Anterior cingulate cortex (tissue), 58 donors: ENCODE data around the gene COG5.

Experiments
- DNase-seq, 58 donors: peaks; one replicate each; lab custom pipeline; 2025; lab: John Stamatoyannopoulos, UW

Gene COG5

DNA sequence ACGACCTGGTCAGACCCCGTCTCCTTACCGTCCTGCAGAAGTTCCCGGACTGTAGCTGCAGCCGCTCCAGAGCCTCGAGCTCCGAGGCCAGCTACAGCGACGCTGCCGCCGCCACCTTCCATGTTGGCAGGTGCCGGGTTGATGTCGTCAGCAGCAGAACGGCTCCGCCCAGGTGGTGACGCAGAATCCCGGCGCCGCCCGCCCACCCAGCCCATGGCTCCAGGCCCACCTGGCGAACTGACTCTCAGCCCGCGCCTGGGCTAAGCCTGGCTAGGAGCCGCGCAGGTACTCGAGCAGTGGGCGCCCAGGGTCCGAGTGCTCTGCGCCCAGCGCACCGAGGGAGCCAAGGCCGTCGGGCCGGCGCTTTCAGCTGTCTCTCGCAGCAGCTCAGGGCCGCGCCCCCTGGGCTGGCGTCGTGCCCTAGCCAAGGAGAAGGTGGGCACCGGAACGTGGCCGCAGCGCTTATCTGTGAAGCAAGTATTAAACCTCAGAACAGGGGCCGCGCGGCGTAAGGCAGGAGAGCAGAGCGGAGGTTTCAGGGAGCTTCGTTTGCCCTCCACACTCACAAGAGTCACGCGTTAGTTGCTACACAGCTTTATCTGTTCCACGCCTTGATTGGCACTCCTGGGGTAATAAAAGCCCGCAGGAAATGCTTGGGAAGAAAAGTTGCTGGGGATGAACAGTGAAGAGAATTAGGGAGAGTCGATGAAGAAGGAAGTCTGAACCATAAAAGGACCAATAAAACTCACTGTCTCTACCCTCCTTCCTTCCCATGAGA is at the start of gene COG5, which contains the start of gene DUS4L:
COG5 (minus strand) TSS at position 146 of the 778 bp plus-strand sequence; CDS start at position 122, 24 bp downstream.
DUS4L (plus strand) TSS at position 197 of the 778 bp plus-strand sequence. CDS start 3,100 bp downstream, outside the sequence.
- DNase-seq: peak in 57 of 58 donors; percentile 19 to 89 (median 77)

DNA sequence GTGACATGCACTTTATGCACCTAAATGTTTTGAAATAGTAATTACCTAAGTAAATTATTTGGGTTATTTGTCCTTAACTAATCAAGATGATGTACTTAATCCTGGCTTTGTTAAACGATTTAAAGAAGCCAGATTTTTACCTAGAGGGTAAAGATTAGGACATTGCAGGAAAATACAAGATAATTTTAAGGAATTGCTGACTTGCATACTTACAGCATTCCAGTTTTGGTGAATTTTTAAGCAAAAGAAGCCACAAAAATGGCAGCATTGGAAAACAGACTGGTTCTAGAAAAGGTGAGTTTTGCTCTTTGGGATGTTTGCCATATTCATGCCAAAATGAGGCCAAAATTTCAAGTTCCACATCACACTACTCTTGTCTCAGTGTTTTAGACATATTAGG is 49.7 kb upstream of the COG5 start:
- no peak for DNase-seq

DNA sequence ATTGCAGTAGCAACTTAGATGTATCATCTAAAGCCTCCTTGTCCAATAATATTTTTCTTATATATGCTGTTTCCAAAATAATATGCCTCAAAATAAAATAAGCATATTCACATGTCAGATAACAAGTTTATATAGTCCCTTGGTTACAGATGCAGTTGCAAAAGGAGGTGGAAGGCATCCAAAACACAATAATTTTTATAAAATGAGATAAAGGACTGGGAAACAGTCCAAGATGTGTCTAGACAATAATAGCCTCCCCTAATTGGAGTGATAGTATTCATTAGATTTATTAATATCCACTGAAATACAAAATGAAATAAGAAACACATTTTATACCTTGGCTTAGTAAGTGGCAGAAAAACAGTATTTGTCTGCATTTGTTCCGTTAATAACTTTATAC is 46.6 kb upstream of the COG5 start:
- no peak for DNase-seq

DNA sequence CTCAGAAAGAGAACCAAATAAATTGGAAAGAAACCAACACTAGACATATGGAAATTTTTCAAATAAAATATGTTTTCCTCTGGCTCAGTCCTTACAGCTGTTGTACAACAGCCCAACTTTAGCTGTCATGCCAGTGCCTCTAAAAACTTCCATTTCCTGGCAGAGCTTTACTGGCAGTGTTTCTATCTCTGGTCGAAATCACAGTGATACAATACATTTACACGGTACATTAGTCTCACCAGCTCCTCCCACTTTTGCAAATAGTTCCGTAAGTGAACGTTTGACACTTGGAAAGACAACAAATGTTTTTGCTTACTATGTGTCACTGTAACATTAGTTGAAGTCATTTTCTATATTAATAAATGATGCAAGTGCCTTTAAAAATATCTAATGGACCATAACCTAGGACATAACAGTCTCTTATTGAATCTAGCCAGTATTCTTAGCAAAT is 46.1 kb upstream of the COG5 start:
- DNase-seq: peak in 1 of 58 donors; percentile 15

DNA sequence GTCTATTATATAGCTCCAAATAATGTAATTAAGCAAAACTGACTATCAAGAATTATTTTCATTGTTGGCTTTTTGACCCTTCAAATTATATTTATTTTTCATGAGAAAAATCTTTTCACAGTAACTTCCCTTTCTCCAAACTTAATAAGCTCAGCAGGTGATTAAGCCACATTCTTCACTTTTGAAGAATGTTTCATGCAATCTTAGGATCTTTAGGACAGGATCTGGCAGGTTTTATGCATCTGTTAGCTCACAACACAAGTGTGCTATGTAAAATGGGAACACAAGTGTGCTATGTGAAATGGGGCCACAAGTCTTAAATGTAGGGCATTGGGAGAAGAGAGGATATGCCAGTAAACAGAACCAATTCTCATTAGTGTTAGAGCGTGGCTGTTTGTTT is 42.6 kb upstream of the COG5 start:
- no peak for DNase-seq

DNA sequence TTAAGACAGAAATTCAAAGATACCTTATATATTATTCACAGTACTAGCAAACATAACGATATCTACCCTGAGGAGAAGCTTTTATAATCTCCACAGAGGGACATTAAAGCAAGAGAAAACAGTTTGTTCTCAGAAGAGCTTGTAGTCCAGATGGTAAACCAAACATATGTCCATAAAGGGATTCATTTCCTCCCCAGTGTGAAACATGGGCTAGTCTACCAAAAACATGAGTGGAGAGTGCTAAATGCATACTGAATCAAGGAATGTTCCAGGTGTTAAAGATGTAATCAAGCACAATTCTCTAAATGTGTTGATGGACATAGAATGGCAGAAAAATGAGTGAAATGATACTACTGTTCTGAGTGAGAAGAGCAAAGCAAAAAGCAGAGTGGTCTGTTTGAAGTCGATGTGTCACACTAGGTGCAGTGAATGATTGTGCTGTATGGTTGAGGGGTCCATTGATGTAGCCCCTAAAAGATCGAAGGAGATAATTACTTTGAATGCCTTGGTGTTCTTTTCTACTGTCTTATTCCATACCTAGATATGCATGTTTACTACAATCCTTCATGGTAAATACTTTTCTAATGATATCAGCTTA is 41.6 kb upstream of the COG5 start:
- DNase-seq: peak in 1 of 58 donors; percentile 33

DNA sequence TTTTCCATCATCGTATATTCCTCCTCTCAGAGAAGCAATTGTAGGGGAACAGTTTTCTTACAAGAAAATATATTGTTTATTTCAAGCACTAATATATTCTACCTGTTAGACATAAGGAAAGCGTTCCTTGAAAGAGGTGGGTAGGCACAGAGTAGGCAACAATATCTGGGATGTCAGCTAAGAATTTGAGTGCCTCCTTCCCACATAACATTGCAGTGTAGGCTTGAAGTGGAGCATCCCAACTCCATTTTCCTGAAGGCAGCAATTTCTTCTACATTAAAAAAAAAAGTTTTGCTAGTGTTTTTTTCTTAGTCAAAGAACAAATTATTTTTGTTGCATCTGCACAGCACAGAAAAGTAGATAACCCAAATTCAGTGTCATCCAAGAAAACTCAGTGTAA is 37.1 kb upstream of the COG5 start:
- DNase-seq: no peak

DNA sequence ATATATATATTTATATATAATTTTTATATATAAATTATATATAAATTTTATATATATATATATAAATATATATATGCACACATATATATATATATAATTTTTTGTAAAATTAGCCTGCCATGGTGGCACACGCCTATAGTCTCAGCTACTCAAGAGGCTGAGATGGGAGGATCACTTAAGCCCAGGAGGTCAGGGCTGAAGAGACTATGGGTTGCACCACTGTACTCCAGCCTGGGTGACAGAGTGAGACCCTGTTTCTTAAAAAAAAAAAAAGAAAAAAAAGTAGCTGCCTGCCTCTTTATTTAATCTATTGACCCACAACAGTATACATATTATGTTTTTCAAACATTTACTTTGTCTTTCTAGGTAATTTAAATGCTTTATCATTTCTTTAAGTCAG is 35.5 kb upstream of the COG5 start:
- DNase-seq: no peak

DNA sequence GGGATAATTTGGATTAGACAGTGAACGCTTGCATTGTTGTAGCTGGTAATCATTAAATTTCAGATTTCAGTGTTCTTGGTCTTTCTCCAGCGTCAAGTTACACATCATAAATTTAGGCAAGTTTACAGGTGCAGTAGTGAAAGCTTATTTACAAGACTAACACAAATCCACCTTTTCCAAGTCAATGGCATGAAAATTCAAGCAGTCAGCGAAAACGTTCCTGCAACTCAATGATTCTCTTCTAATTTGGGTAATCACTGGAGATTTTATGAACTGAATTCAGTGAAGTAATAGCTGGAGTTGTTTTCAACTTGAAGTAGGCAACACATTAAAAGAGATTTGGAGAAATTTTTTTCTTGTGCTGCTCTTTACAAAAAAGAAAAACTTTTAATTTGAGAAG is 34.2 kb upstream of the COG5 start:
- no peak for DNase-seq

DNA sequence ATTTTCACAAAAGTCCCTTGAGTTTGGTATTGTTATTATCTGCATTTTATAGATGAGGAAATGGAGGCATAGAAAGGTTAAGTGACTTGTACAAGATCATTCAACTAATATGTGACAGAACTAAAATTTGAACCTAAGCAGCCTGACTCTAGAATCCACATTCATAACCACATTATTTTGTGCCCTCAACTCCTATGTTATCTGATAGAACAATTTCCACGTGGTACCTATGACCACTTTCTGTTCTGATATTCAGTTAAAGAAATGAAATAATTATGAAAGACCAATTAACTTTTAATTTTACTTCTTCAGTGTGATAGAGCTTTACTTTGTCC is 33.8 kb upstream of the COG5 start:
- no peak for DNase-seq

DNA sequence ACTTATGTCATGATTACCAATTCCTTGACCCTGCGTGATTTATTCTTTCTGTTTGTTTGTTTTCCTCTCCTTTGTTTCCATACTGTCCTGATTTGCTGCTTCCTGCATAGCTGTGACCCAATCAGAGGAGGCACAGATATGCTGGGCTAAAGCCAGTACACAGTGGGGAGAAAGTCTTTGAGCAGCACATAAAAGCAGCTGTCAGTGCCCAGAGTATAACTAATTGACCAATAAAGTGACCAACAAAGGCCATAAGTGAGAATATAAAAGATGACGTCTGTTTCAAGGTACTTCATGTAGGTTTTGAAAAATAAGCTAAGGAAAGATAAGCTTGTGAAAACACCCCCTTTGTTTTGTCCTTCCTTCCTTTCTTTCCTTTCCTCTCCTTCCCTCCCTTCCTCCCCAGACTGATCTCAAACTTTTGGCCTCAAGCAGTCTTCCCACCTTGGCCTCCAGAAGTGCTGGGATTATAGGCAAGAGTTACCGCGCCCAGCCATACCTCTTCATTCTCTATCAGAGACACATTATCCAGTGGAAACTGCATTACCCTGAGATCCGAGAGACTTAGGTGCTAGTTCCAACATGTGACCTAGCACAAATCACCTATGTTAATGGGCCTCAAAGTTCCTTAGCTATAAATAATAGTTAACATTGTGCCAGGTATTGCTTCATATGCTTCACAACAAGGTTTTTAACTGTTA is 33.3 kb upstream of the COG5 start:
- no peak for DNase-seq

DNA sequence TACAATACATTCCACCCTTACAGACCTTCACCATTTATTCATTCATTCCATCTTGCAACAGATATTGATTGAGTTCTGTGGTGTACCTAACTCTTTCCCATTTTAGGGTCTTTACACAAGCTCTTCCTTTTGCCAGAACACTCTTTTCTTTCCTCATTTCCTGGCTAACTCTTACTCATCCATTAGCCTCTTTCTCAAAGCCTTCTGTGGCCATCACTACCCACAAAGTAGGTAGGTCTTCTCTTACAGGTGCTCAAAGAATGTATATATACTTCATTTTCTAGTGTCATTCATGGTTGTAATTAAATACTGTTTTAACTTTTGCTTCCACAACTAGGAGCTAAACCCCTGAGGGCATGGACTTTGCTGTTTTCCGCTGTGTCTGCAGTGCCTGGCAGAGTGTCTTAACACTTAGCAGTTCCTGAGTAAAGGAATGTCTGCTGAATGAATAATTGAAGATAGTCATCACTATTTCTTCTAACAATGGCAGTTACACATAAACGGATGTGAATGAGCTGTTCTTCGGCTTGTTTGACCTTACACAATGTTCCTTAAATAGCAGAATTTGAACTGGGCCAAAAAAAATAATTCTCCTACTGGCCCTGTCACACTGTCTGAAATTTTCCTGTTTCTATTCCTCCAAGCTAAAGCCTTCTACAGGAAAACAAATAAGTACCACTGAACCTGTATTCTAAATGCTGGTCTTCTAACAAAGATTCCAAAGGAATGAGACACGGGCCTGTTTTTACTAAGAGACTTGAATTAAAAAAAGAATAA is 31.4 kb upstream of the COG5 start:
- DNase-seq: no peak

DNA sequence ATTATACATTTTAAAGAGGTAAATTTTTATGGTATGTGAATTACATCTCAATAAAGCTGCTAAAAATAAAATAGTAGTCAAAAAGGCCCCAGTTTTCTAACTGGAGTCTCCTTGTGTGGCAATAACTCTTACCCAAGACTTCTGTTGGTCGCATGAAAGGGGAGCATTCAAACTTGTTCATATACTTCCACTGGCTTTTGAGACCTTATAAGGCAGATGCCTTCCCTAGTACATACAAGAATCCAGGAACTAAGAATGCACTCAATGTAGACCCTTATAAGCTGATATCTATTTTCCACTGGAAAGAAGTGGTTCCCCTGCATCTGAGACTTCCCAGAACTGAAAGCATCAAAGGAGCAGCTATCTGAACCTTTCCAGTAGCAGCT is 29.3 kb upstream of the COG5 start:
- no peak for DNase-seq

DNA sequence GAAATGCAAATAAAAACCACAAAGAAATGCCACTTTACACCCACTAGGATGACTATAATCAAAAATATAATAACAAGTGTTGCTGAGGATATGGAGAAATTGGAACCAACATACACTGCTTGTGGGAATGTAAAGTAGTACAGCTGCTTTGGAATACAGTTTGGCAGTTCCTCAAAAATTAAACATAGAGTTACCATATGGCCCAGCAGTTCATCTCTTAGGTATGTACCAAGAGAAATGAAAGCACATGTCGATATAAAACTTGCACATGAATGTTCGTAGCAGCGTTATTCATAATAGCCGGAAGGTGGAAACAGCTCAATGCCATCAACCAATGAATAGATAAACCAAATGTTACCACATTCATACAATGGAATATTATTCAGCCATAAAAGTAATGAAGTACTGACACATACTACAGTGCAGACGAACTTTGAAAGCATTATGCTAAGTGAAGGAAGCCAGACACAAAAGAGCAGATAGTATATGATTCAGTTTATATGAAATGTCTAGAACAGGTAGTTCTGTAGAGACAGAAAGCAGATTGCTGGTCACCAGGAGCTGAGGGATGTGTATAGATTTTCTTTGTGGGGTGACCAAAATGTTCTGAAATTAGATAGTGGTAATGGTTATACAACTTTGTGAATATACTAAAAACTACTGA is 28.8 kb upstream of the COG5 start:
- DNase-seq: no peak

DNA sequence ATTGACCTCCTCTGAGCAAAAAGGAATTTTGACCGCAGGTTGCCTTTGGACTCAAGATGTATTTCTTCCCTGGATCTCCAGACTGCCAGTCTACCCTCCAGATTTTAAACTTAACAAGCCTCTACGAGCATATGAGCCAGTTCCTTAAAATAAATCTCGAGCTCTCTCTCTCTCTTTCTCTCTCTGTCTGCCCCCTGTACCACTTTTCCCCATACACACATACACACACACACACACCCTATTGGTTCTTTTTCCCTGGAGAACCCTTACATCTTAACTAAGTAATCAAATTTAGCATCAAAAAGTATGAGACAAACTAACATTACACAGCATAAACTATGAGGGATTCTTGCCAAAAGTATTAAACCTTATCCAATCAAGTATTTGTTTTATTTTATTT is 27.7 kb upstream of the COG5 start:
- DNase-seq: no peak

DNA sequence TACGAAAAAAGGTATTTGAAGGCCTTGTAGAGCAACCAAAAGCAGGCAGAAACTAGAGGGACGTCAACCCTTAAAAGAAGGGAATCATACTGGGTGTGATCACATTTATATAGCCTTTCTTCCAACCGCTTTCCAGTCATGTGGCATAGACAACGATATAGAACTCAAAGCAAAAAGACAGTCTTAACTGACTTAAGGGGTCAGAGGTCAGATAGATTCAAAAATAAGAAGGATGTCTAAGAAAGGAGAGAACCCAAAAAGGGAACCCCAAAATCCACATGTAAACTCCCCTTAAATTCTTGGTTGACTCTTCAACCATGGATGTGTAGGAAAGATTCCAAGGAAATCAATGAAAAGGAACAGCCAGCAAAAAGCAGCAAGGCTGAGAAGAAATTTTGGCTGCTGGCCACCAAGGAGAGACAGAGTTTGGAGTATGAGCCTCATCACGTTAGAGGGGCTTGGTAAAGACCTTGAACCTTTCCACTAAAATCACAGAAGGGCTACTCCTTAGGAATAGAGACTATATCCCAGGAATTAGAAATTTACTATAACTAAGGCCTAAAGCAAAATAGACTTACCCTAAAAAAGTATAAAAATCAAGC is 24.9 kb upstream of the COG5 start:
- no peak for DNase-seq

DNA sequence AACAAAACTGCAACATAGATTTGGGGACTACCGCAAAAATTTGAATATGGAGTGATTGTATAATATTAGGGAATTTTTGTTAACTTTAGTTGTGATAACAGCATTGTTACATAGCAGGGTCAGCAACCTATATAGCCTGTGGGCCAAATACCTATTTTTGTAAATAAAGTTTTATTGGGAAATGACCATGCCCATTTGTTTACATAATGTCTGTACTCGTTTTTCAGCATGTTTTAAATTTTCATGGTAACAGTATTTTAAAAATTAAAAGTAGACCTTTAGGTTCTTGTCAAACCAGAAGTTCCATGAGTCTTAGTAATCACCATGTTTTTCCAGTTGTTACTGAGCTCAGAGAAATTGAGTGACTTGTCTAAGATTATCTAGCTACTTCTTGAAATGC is 21.0 kb upstream of the COG5 start:
- DNase-seq: no peak

DNA sequence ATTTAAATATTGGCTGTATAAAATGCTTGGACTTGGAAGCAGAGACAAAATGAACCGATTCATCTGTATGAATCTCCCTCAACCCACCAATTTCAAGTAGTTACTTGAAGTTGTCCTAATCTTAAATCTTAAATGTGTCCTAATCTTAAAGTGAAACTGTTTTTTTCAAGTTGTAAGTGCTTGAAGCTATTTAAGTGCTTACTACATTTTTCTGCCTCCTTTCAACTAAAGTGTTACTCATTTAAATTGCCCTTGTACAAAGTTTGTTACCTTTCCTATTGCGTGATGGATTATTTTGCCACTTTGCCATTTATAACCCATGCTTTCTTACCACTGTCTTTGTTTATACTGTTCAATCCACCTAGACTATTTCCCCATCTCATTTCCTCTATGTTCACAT is 19.2 kb upstream of the COG5 start:
- DNase-seq: no peak

DNA sequence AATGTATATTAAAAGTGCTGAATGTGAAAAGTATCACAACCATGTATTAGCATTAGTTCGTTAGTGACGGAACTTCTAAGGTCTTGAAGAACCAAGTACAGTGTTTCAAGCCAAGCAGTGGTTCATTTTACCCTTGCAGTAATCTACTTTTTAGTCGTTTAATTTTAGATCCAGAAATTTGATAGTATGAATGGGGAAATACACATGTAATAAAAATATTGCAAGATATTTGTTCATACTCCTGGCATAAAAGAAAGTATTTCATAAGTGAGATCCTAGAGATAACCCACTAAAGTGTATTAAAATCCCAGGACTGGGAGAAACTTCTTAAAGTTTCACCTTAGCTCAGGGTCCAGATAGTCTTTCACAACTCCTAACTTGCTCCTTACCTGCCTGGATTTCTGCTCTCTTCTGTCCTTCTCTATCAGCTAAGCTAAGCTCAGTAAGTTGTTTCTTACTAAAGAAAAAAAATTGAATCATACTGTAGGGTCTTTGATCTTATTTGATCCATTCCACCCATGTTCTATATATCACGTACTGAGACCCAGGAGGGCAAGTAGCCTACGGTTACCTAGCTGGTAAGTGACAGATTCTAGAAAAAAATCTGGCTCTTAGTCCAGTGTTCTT is 17.8 kb upstream of the COG5 start:
- DNase-seq: no peak
